Measurements from ENCODE around the gene TNXB.
"Not testable (repeated sequence)": the region's sequence is repeated elsewhere in the genome, so short reads cannot be mapped to it uniquely, and the experiment has no call there.

TNXB gene

GRCh38 chr6:32022100-32022499 is 87.0 kb downstream of the TNXB start:
- WGBS (ENCODE audit: extremely low coverage, insufficient coverage, insufficient read length): no CpG with 5 or more reads among the region's 10 CpGs

GRCh38 chr6:32014547-32014946 is 94.6 kb downstream of the TNXB start, which contains the start of gene C4B:
Gene C4B (plus strand): TSS chr6:32014795. CDS start chr6:32014846, 51 bp downstream.
- H4K8ac ChIP-seq (ENCODE audit: low read depth, low read length); H3K27ac ChIP-seq (ENCODE audit: low read depth, low read length); H3K4me3 ChIP-seq (ENCODE audit: low read depth, low read length): not testable (repeated sequence)

More at GRCh38 chr6:32022100-32022499, 87.0 kb downstream of the TNXB start:
- not testable (repeated sequence) for H3K36me3 ChIP-seq (ENCODE audit: control insufficient read depth in 1 of 2, insufficient read depth in 2 of 2, low read length in 2 of 2); H3K27ac ChIP-seq (ENCODE audit: low read depth, low read length); H2AFZ ChIP-seq (ENCODE audit: insufficient read depth, low read length, poor library complexity); H3K14ac ChIP-seq (ENCODE audit: low read length); H3K9me3 ChIP-seq (ENCODE audit: insufficient read depth, low read depth, low read length); H3K27me3 ChIP-seq (ENCODE audit: insufficient read depth, low read length); H3K4me2 ChIP-seq (ENCODE audit: low read length); H3K23ac ChIP-seq (ENCODE audit: low read length); H3K79me2 ChIP-seq (ENCODE audit: control insufficient read depth, insufficient read depth, low read length, poor library complexity); DNase-seq; H3K79me1 ChIP-seq (ENCODE audit: low read length); H2BK12ac ChIP-seq (ENCODE audit: low read length); H2BK5ac ChIP-seq (ENCODE audit: low read depth, low read length, poor library complexity); H4K8ac ChIP-seq (ENCODE audit: low read depth, low read length); H2AK5ac ChIP-seq (ENCODE audit: low read length); H3K9ac ChIP-seq (ENCODE audit: low read length); H3K18ac ChIP-seq (ENCODE audit: low read length); H2BK120ac ChIP-seq (ENCODE audit: insufficient read depth, low read length, poor library complexity); H4K91ac ChIP-seq (ENCODE audit: low read depth, low read length); H3K4me3 ChIP-seq (ENCODE audit: low read depth, low read length); H3K4me1 ChIP-seq (ENCODE audit: control insufficient read depth in 1 of 2, insufficient read depth in 2 of 2, low read length in 2 of 2); H4K12ac ChIP-seq (ENCODE audit: low read depth, low read length); H3K4ac ChIP-seq (ENCODE audit: low read depth, low read length)

GRCh38 chr6:32013738-32014137 is 95.4 kb downstream of the TNXB start:
- no CpG with 5 or more reads among the region's 5 CpGs for WGBS (ENCODE audit: extremely low coverage, insufficient coverage, insufficient read length)
- H4K8ac ChIP-seq (ENCODE audit: low read depth, low read length); H3K27ac ChIP-seq (ENCODE audit: low read depth, low read length); DNase-seq; H3K4me1 ChIP-seq (ENCODE audit: control insufficient read depth in 1 of 2, insufficient read depth in 2 of 2, low read length in 2 of 2); H3K4me3 ChIP-seq (ENCODE audit: low read depth, low read length); H3K79me2 ChIP-seq (ENCODE audit: control insufficient read depth, insufficient read depth, low read length, poor library complexity); H3K4ac ChIP-seq (ENCODE audit: low read depth, low read length); H3K9ac ChIP-seq (ENCODE audit: low read length); H3K36me3 ChIP-seq (ENCODE audit: control insufficient read depth in 1 of 2, insufficient read depth in 2 of 2, low read length in 2 of 2); H3K14ac ChIP-seq (ENCODE audit: low read length); H2BK5ac ChIP-seq (ENCODE audit: low read depth, low read length, poor library complexity); H2AK5ac ChIP-seq (ENCODE audit: low read length); H3K23ac ChIP-seq (ENCODE audit: low read length); H3K18ac ChIP-seq (ENCODE audit: low read length); H2AFZ ChIP-seq (ENCODE audit: insufficient read depth, low read length, poor library complexity); H2BK12ac ChIP-seq (ENCODE audit: low read length); H4K12ac ChIP-seq (ENCODE audit: low read depth, low read length); H3K4me2 ChIP-seq (ENCODE audit: low read length); H2BK120ac ChIP-seq (ENCODE audit: insufficient read depth, low read length, poor library complexity); H4K91ac ChIP-seq (ENCODE audit: low read depth, low read length); H3K27me3 ChIP-seq (ENCODE audit: insufficient read depth, low read length); H3K9me3 ChIP-seq (ENCODE audit: insufficient read depth, low read depth, low read length); H3K79me1 ChIP-seq (ENCODE audit: low read length): not testable (repeated sequence)

More at GRCh38 chr6:32014547-32014946, 94.6 kb downstream of the TNXB start, which contains the start of gene C4B:
- not testable (repeated sequence) for H3K9ac ChIP-seq (ENCODE audit: low read length); H3K18ac ChIP-seq (ENCODE audit: low read length); H3K9me3 ChIP-seq (ENCODE audit: insufficient read depth, low read depth, low read length); H2AK5ac ChIP-seq (ENCODE audit: low read length); H3K79me2 ChIP-seq (ENCODE audit: control insufficient read depth, insufficient read depth, low read length, poor library complexity); H2BK5ac ChIP-seq (ENCODE audit: low read depth, low read length, poor library complexity); H3K4ac ChIP-seq (ENCODE audit: low read depth, low read length); DNase-seq; H3K36me3 ChIP-seq (ENCODE audit: control insufficient read depth in 1 of 2, insufficient read depth in 2 of 2, low read length in 2 of 2); H2BK120ac ChIP-seq (ENCODE audit: insufficient read depth, low read length, poor library complexity); H3K27me3 ChIP-seq (ENCODE audit: insufficient read depth, low read length); H4K91ac ChIP-seq (ENCODE audit: low read depth, low read length); H3K4me1 ChIP-seq (ENCODE audit: control insufficient read depth in 1 of 2, insufficient read depth in 2 of 2, low read length in 2 of 2); H2AFZ ChIP-seq (ENCODE audit: insufficient read depth, low read length, poor library complexity); H3K4me2 ChIP-seq (ENCODE audit: low read length); H2BK12ac ChIP-seq (ENCODE audit: low read length); H3K14ac ChIP-seq (ENCODE audit: low read length); H3K23ac ChIP-seq (ENCODE audit: low read length); H3K79me1 ChIP-seq (ENCODE audit: low read length); H4K12ac ChIP-seq (ENCODE audit: low read depth, low read length)
- WGBS (ENCODE audit: extremely low coverage, insufficient coverage, insufficient read length): no CpG with 5 or more reads among the region's 6 CpGs

DNA sequence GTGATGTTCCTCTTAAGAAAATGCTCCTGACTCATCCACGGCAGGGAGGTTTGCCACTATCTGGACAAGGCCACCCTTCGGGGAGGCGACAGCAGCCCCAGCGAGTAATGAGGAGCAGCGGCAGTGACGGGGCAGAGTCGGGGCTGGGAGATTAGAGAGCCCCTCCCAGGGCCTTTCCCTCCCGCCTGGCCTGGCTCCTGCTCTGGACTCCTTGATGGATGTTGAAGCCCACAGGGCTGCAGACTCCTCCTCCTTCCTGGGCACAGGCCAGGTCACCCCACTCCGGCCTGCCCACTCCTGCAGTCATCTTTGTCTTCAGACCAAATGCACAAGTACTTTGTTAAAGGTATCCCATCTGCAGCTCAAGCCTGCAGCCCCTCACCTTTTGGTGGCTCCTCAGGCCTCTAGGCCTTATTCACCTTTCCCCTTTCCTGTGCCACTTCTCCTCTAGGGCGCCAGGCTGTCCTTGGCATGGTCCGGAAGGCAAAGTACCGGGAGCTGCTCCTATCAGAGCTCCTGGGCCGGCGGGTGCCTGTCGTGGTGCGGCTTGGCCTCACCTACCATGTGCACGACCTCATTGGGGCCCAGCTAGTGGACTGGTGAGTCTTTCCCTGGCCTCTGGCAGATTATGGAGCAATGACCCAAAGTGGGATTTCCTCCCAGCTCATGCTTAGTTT is 96.1 kb downstream of the TNXB start:
- H3K18ac ChIP-seq (ENCODE audit: low read length); H2AK5ac ChIP-seq (ENCODE audit: low read length); H3K4me3 ChIP-seq (ENCODE audit: low read depth, low read length); H2BK12ac ChIP-seq (ENCODE audit: low read length); H3K36me3 ChIP-seq (ENCODE audit: control insufficient read depth in 1 of 2, insufficient read depth in 2 of 2, low read length in 2 of 2); H4K91ac ChIP-seq (ENCODE audit: low read depth, low read length); DNase-seq; H3K4me1 ChIP-seq (ENCODE audit: control insufficient read depth in 1 of 2, insufficient read depth in 2 of 2, low read length in 2 of 2); H2BK120ac ChIP-seq (ENCODE audit: insufficient read depth, low read length, poor library complexity); H3K79me2 ChIP-seq (ENCODE audit: control insufficient read depth, insufficient read depth, low read length, poor library complexity); H3K4me2 ChIP-seq (ENCODE audit: low read length); H2BK5ac ChIP-seq (ENCODE audit: low read depth, low read length, poor library complexity); H3K27me3 ChIP-seq (ENCODE audit: insufficient read depth, low read length); H4K8ac ChIP-seq (ENCODE audit: low read depth, low read length); H3K9ac ChIP-seq (ENCODE audit: low read length); H3K23ac ChIP-seq (ENCODE audit: low read length); H3K27ac ChIP-seq (ENCODE audit: low read depth, low read length); H3K9me3 ChIP-seq (ENCODE audit: insufficient read depth, low read depth, low read length); H3K4ac ChIP-seq (ENCODE audit: low read depth, low read length); H2AFZ ChIP-seq (ENCODE audit: insufficient read depth, low read length, poor library complexity); H3K14ac ChIP-seq (ENCODE audit: low read length); H3K79me1 ChIP-seq (ENCODE audit: low read length); H4K12ac ChIP-seq (ENCODE audit: low read depth, low read length): not testable (repeated sequence)
- no CpG with 5 or more reads among the region's 17 CpGs for WGBS (ENCODE audit: extremely low coverage, insufficient coverage, insufficient read length)
